GM21423 (cell line): Measurements from ENCODE around the gene SLC25A1.

Experiments
- ATAC-seq: cut with Tn5 transposase; IDR thresholded peaks from one replicate; pipeline ENCODE4 v1.9.1; 2021; ENCODE audit warnings: mild to moderate bottlenecking, moderate library complexity; ENCODE audit not compliant: unreplicated experiment

The SLC25A1 gene

DNA sequence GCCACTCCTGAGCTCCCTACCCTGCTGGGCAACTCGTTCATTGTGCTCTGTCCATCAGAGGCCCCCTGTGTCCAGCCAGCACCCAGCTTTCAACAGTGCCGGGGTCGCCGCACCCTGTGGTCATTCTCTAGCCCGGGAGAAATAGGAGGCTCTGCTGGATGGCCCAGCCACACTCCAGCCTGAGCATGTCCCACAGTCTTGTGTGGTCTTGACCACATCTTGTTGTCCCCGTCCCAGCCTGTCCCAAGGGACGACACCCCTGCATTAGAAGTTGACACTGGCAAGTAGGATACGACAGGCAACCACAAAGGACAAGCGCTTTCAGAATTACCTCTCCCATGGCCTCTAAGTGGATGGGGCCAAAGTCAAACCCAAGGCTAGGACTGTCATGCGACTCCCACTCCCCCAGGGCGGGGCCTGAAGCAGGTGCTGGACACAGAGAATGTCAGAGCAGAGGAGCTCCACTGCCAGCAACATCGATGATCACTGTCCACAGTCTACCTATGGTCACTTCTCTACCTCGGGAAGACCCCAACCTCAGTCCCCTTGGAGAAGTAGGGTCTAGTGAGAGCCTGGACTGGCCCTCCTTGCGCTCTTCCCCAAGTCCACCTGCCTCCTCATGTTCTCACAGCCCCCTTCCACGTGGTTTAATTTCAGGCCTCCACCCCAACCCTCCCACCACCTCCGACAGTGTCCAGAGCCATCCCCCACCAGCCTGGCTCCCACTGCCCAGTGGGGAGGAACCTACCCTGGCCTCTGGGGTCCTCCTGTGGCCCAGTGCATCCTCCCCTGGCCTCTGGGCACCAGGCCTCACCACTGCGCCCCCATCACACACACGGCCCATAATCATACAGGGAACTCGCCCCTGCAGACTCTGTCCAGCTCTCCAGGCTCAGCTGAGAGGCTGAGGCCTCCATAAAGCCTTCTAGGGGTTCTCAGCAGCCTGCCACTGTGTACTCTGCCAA is 51.9 kb downstream of the SLC25A1 start:
- ATAC-seq, result no peak
